Right lobe of liver (tissue), 6 donors: ENCODE results near the gene HMGB4. TPM values are rescaled to one million over a fixed set of nuclear protein-coding genes. Genes with fewer than 3 reads are reported as not detected.

ENCODE experiments used
- ATAC-seq, 4 donors: fragments of 200-7000 bp; cut with Tn5 transposase; one replicate each; pipeline ENCODE4 v1.9.1; 2020; ENCODE audit warnings: mild to moderate bottlenecking in 4 of 4, moderate library complexity in 4 of 4
- DNase-seq, 3 donors: peaks; one replicate each; pipeline ENCODE4 v3.0.0-alpha.2; 2020
- H3K27ac ChIP-seq, 3 donors: fragments of 200-600 bp; one replicate each; pipeline ENCODE4 v1.8.0; 2022
- H3K27me3 ChIP-seq, 2 donors: fragments of 200-600 bp; one replicate each; pipeline ENCODE4 v1.8.0; 2022
- H3K36me3 ChIP-seq, 4 donors: fragments of 200-600 bp; sonication (generic) in 1 of 4; one replicate each; pipeline versions ENCODE4 v1.5.1 to v1.8.0; 2017 to 2022; ENCODE audit warnings: control low read depth in 1 of 4
- H3K4me1 ChIP-seq, 4 donors: fragments of 200-600 bp; sonication (generic) in 1 of 4; one replicate each; pipeline versions ENCODE4 v1.5.1 to v1.8.0; 2017 to 2022; ENCODE audit warnings: control low read depth in 1 of 4
- H3K4me3 ChIP-seq, 3 donors: fragments of 200-600 bp; one replicate each; pipeline ENCODE4 v1.8.0; 2022
- H3K9me3 ChIP-seq, 4 donors: fragments of 200-600 bp; sonication (generic) in 1 of 4; one replicate each; pipeline versions ENCODE4 v1.5.1 to v1.8.0; 2017 to 2022; ENCODE audit warnings: control low read depth in 1 of 4
- POLR2A ChIP-seq: fragments of 450-650 bp; IDR thresholded peaks from one replicate; pipeline ENCODE4 v1.6.1; 2017; ENCODE audit warnings: antibody characterized with exemption, mild to moderate bottlenecking
- WGBS: methylation state at CpG from one replicate; pipeline ENCODE4 v1.1.6; 2018; ENCODE audit warnings: low coverage, low lambda C conversion rate; ENCODE audit not compliant: insufficient coverage; ENCODE audit errors: missing lambda C conversion rate; 5-methylcytosine and 5-hydroxymethylcytosine counted together
- intact Hi-C, 2 donors: fragments of 100-400 bp; cut with DNase I; formaldehyde crosslinking; loops; one replicate each; pipeline versions ENCODE4 v1.11.2 to v1.14.1; 2022
- total RNA-seq, 6 experiments: library from RNA; depleted of rRNA in 2 of 6; stranded (reverse); fragments of >200 nt in 2 of 6; fragmentation: NEBNext Ultra II Directional in 3 of 6; extraction: Animal tissue kit (Norgen Biotek cat#: 25700) in 3 of 6; gene quantifications; one replicate each; pipeline versions ENCODE4 v1.1.0 to v1.2.4, GENCODE V29; 2016 to 2023
- TF ChIP-seq, protein P1 (sequence below), 4 donors: fragments of 200-600 bp in 3 of 4; fragments of 450-650 bp in 1 of 4; IDR thresholded peaks; one replicate each; pipeline versions ENCODE4 v1.5.1 to v1.8.0; 2016 to 2022; ENCODE audit warnings: antibody characterized with exemption in 4 of 4, mild to moderate bottlenecking in 2 of 4
- donor health status: DM: no; HTN: yes; CAD: no.
- donor health status: DM: no; HTN: no; CAD: no.
- donor health status: DM: no; HTN: no; CAD: no.
- donor health status: DM: no; HTN: yes; CAD: no.
- donor health status: DM: no; HTN: yes; CAD: no.

The HMGB4 gene
- total RNA-seq, 6 experiments from 2014 or later = not detected

DNA sequence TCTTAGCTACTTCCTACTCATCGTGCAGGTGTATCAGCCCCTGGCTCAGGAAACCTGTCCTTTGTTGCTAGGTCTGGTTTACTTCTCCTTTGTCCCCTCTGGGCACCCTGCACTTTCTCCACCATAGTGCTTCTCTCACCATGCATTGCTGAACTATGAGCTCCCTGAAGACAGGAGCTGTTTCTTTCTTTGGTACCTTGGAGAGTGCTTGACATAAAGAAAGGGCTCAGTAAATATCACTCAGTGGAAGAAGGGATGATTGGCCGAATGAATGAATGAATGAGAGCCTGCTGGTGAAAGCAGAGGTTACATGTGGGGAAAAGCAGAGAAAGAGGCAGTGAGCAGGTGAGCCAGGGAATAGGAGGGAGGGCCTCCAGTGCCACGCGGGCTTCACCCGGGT is 9.8 kb upstream of the HMGB4 start:
- intact Hi-C loops = no loop called here
- WGBS = 50% methylated on average over 3 of the region's 5 CpGs
- H3K4me3 ChIP-seq = no peak overlapping the region
- ATAC-seq (no peak), DNase-seq (no peak)
- TF ChIP-seq, protein P1, sequence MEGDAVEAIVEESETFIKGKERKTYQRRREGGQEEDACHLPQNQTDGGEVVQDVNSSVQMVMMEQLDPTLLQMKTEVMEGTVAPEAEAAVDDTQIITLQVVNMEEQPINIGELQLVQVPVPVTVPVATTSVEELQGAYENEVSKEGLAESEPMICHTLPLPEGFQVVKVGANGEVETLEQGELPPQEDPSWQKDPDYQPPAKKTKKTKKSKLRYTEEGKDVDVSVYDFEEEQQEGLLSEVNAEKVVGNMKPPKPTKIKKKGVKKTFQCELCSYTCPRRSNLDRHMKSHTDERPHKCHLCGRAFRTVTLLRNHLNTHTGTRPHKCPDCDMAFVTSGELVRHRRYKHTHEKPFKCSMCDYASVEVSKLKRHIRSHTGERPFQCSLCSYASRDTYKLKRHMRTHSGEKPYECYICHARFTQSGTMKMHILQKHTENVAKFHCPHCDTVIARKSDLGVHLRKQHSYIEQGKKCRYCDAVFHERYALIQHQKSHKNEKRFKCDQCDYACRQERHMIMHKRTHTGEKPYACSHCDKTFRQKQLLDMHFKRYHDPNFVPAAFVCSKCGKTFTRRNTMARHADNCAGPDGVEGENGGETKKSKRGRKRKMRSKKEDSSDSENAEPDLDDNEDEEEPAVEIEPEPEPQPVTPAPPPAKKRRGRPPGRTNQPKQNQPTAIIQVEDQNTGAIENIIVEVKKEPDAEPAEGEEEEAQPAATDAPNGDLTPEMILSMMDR (IDR thresholded peaks at IDR 0.05) = no peak
- no peak for TF ChIP-seq POLR2A
- no peak overlapping the region for H3K27ac ChIP-seq
- no peaks in the 10 kb centered on the region for H3K4me1 ChIP-seq
- no peaks in the 10 kb centered on the region for H3K27me3 ChIP-seq
- no peaks in the 10 kb centered on the region for H3K9me3 ChIP-seq
- no peaks in the 10 kb centered on the region for H3K36me3 ChIP-seq

- Histone ChIP-seq H3K4me1 (no peaks in the 10 kb centered on the region), H3K4me3 (no peak overlapping the region), H3K36me3 (no peaks in the 10 kb centered on the region), H3K27me3 (no peaks in the 10 kb centered on the region), H3K9me3 (no peaks in the 10 kb centered on the region), H3K27ac (no peak overlapping the region)
- no peak for TF ChIP-seq POLR2A
- TF ChIP-seq, protein P1 (IDR thresholded peaks at IDR 0.05) = no peak
- ATAC-seq (no peak), DNase-seq (no peak)
- 85% methylated on average over 2 of the region's 2 CpGs for WGBS
- intact Hi-C loops = no loop called here
These were observed 3.2 kb upstream of the HMGB4 start for GRCh38 chr1:33860671-33861070.

DNA sequence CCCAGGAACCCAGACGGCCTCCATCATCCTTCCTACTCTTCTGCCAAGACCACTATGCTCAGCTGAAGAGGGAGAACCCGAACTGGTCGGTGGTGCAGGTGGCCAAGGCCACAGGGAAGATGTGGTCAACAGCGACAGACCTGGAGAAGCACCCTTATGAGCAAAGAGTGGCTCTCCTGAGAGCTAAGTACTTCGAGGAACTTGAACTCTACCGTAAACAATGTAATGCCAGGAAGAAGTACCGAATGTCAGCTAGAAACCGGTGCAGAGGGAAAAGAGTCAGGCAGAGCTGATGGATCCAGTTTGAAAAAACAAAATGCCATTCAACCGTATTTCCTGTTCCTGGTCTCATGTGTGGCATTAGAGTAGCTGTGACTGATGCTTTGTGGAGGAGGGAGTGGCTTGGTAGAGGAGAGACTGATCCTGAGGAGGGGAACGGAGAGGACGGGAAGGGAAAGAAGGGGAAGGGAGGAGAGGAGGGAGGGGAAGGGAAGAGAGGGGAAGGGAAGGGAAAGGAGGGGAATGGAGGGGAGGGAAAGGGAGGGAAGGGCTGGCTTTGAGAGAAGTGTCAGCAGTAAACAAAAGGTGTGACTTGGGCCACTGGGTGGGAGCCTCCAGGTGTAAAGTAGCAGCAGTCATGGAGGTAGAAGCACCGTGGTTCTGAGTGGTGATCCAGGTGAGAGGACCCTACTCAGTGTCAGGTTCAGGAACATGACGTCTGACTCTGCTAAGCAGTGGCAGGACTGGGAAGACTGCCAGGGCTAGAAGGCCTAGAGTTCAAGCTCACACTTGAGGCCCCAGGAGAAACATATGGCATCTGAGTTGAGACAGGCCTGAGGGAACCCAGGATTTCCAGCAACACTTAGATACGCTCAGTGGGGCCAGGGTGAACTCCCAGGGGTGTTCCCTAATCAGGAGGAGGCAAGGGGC is 846 bp downstream of the HMGB4 start:
- TF ChIP-seq POLR2A = no peak
- TF ChIP-seq, protein P1 (IDR thresholded peaks at IDR 0.05) = no peak
- no peak overlapping the region for H3K27ac ChIP-seq
- no peak overlapping the region for H3K4me3 ChIP-seq
- 51% methylated on average over 14 of the region's 14 CpGs for WGBS
- intact Hi-C loops = no loop called here
- no peaks in the 10 kb centered on the region for H3K27me3 ChIP-seq
- ATAC-seq = no peak
- DNase-seq = no peak
- H3K4me1 ChIP-seq = no peaks in the 10 kb centered on the region
- H3K36me3 ChIP-seq = no peaks in the 10 kb centered on the region
- no peaks in the 10 kb centered on the region for H3K9me3 ChIP-seq

GRCh38 chr1:33866281-33866680 is 2.4 kb downstream of the HMGB4 start:
- Histone ChIP-seq H3K4me3 (no peak overlapping the region), H3K27ac (no peak overlapping the region), H3K27me3 (no peaks in the 10 kb centered on the region), H3K4me1 (no peaks in the 10 kb centered on the region), H3K9me3 (no peaks in the 10 kb centered on the region), H3K36me3 (no peaks in the 10 kb centered on the region)
- ATAC-seq = no peak
- DNase-seq = no peak
- WGBS = 63% methylated on average over 3 of the region's 6 CpGs
- intact Hi-C loops = no loop called here
- TF ChIP-seq, protein P1 (IDR thresholded peaks at IDR 0.05) = no peak
- TF ChIP-seq POLR2A = no peak
